HT-29 (cell line): ENCODE data around the gene PDCD7. TPM values are rescaled to one million over a fixed set of nuclear protein-coding genes. Genes with fewer than 3 reads are reported as not detected.
"Not testable (repeated sequence)": the region's sequence is repeated elsewhere in the genome, so short reads cannot be mapped to it uniquely, and the experiment has no call there.

Experiments used
- DNase-seq: peaks from one replicate; pipeline ENCODE4 v3.0.0-alpha.2; 2015; ENCODE audit warnings: low spot score
- small RNA-seq: library from RNA; depleted of rRNA; stranded (forward); fragments of <200 nt; gene quantifications from one replicate; pipeline ENCODE3, GENCODE V24; 2014
- total RNA-seq: library from RNA; depleted of rRNA; stranded (reverse); fragments of >200 nt; shearing (Covaris generic); gene quantifications from 2 replicates; pipeline ENCODE4 v1.2.3, GENCODE V29; 2014; rRNA removed

Gene PDCD7
- total RNA-seq, 1 experiment from 2014 or later, result 9.8 TPM

- not testable (repeated sequence) for DNase-seq
These were observed 58.7 kb downstream of the PDCD7 start for GRCh38 chr15:65074946-65075345.

- DNase-seq, result no peak
These were observed 61.0 kb downstream of the PDCD7 start for GRCh38 chr15:65072617-65073016.

- DNase-seq, result no peak
These were observed 61.6 kb downstream of the PDCD7 start for GRCh38 chr15:65072027-65072426.

GRCh38 chr15:65071381-65071811 is 62.2 kb downstream of the PDCD7 start:
- no peak for DNase-seq

- DNase-seq, result no peak
These were observed 63.6 kb downstream of the PDCD7 start for GRCh38 chr15:65069779-65070546.

- DNase-seq, result no peak
These were observed 64.4 kb downstream of the PDCD7 start for GRCh38 chr15:65069179-65069578.

GRCh38 chr15:65068403-65068788 is 65.2 kb downstream of the PDCD7 start:
- DNase-seq, result no peak

GRCh38 chr15:65067645-65068402 is 65.8 kb downstream of the PDCD7 start, which contains the start of gene RASL12:
Gene RASL12 (minus strand): TSS chr15:65067991. CDS start chr15:65067835, 156 bp downstream.
- DNase-seq, result no peak

Small RNA genes within 50 kb of the gene (small RNA-seq; reads per million reads assigned to genes)
- not detected for gene AC013553.1

Other genes starting within 250 kb of the PDCD7 start
- gene ANKDD1A, start 221.9 kb downstream of the PDCD7 start, total RNA-seq, result 0.60 and 0.71 TPM in 2 replicates
- 91.2 and 101 TPM in 2 replicates for gene SPG21, start 143.9 kb downstream of the PDCD7 start, total RNA-seq
- 17.1 and 23.1 TPM in 2 replicates for gene MTFMT, start 104.2 kb downstream of the PDCD7 start, total RNA-seq
- gene SLC51B, start 88.4 kb downstream of the PDCD7 start, total RNA-seq, result 0.39 and 0.64 TPM in 2 replicates
- gene RASL12, start 65.8 kb downstream of the PDCD7 start, total RNA-seq, result not detected in 2 replicates
- gene KBTBD13, start 57.1 kb downstream of the PDCD7 start, total RNA-seq, result not detected in 2 replicates
- 0.74 and 1.4 TPM in 2 replicates for gene UBAP1L, start 18.6 kb downstream of the PDCD7 start, total RNA-seq
- 24.5 and 31.4 TPM in 2 replicates for gene CLPX, start 51.5 kb upstream of the PDCD7 start, total RNA-seq
- gene CILP, start 77.7 kb upstream of the PDCD7 start, total RNA-seq, result 0.03 TPM in 1 of 2 replicates, not detected in the other
- 4.6 and 6.7 TPM in 2 replicates for gene PARP16, start 153.1 kb upstream of the PDCD7 start, total RNA-seq
- gene RNU5A-1, start 162.2 kb upstream of the PDCD7 start, total RNA-seq, result not detected in 2 replicates
- not detected in 2 replicates for gene RNU5B-1, start 170.9 kb upstream of the PDCD7 start, total RNA-seq
- not detected in 2 replicates for gene IGDCC3, start 244.2 kb upstream of the PDCD7 start, total RNA-seq